Islet precursor cell (in vitro differentiated cells): ENCODE data around the gene RAB27A.
"Not testable (repeated sequence)": the region's sequence is repeated elsewhere in the genome, so short reads cannot be mapped to it uniquely, and the experiment has no call there.

ENCODE experiments used
- DNase-seq: peaks from one replicate; pipeline ENCODE4 v3.0.0-alpha.2; 2018

RAB27A gene

GRCh38 chr15:55289746-55290527 is at the start of gene RAB27A:
RAB27A (minus strand) TSS chr15:55289813; CDS start chr15:55234934, 54,879 bp downstream.
- DNase-seq: peak; percentile 90

- no peak for DNase-seq
Observed at GRCh38 chr15:55337160-55337559, 47.5 kb upstream of the RAB27A start.

GRCh38 chr15:55334997-55335396 is 45.4 kb upstream of the RAB27A start:
- no peak for DNase-seq

GRCh38 chr15:55334371-55334770 is 44.8 kb upstream of the RAB27A start:
- DNase-seq: no peak

- no peak for DNase-seq
Observed at GRCh38 chr15:55327387-55327786, 37.8 kb upstream of the RAB27A start.

GRCh38 chr15:55322467-55322866 is 32.9 kb upstream of the RAB27A start:
- DNase-seq: no peak

GRCh38 chr15:55320963-55321362 is 31.4 kb upstream of the RAB27A start:
- no peak for DNase-seq

GRCh38 chr15:55320238-55320550 is 30.6 kb upstream of the RAB27A start:
- DNase-seq: no peak

- DNase-seq: no peak
Observed at GRCh38 chr15:55319537-55320237, 30.1 kb upstream of the RAB27A start.

- DNase-seq: peak; percentile 93
Observed at GRCh38 chr15:55318588-55319494, 29.2 kb upstream of the RAB27A start, which contains the start of the genes PIGB and PIGBOS1. PIGB (plus strand) TSS chr15:55319222; CDS start chr15:55319251, 29 bp downstream. PIGBOS1 (minus strand) TSS chr15:55319123; CDS start chr15:55317792, 1,331 bp downstream.

GRCh38 chr15:55302801-55303200 is 13.2 kb upstream of the RAB27A start:
- not testable (repeated sequence) for DNase-seq

GRCh38 chr15:55297315-55297714 is 7.7 kb upstream of the RAB27A start:
- DNase-seq: no peak

GRCh38 chr15:55290528-55291057 is 980 bp upstream of the RAB27A start:
- peak; percentile 91 for DNase-seq

GRCh38 chr15:55289011-55289745 is 435 bp downstream of the RAB27A start:
- DNase-seq: peak; percentile 70

GRCh38 chr15:55288006-55288717 is 1.5 kb downstream of the RAB27A start:
- peak; percentile 5 for DNase-seq

- DNase-seq: not testable (repeated sequence)
Observed at GRCh38 chr15:55286442-55287189, 3.0 kb downstream of the RAB27A start.

GRCh38 chr15:55284426-55284825 is 5.2 kb downstream of the RAB27A start:
- DNase-seq: peak; percentile 1

GRCh38 chr15:55283379-55284147 is 6.0 kb downstream of the RAB27A start:
- DNase-seq: peak; percentile 29

- peak; percentile 52 for DNase-seq
Observed at GRCh38 chr15:55282284-55282833, 7.3 kb downstream of the RAB27A start.
